ENCODE measurements around the gene HS3ST3A1.

Gene HS3ST3A1

DNA sequence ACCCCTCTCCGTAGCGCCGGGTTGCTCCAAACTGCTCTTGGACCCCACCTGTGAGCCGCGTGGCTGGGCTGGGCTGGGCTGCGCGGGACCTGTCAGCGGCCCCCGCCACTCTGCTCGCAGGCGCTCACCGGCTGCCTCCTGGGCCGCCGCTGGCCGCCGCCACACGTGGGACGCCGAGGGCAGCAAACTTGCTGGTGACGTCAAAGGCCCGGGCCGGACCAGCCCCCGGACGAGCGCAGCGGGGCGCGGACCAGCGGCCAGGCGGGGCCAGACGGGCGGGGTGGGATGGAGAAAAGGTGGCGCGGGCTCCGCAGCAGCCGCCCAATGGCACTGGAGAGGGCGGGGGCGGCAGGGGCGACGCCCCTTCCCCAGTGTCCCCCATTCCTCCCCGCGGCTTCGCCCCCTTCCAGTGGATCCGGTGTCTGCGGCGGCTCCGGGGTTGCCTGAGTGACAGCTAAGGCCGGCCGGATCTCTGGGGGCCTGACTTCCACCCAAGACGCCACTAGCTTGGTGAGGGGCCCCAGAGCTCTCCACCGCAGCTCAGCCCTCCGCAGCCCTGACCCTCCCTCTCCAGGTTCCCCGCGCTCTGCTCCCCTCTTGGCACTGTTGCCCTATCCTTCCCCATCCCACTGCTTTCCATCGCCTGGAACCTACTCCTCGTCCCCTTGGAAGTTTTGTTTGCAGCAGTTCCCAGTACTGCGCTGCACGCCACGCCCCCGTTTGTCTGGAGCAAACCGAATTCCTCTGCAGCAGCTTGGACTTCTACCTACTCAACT lies at the start of gene HS3ST3A1:
TSS of gene HS3ST3A1 (minus strand) at position 154 of the 776 bp plus-strand sequence. CDS start 800 bp downstream, outside the sequence.
- no peak for DNase-seq

DNA sequence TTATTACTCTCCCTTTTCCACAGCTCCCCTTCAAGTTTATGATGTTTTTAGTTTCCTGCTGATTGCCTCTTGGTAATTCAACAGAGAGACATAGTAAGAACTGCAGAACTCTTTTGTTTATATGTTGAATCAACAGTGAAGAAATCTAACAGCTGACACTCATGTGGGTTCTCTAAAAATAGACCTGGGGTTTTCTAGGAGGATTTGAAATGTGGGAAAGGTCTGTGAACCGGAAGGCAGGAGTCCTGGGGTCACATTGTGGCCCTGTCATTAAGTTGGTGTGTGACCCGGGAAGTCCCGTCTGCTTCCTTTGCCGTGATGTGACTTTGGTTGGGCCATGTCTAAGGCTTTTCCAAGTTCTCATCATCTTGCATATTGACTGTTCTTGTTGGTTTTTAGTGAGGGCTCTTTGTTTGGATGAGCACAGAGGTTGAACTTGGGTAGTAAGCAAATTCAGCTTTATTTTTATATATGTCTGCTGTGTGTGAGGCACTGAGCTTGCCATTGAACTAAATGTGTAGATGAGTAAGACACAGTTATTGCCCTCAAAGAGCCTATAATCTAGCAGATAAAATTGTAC lies 48.5 kb upstream of the HS3ST3A1 start:
- DNase-seq = no peak

DNA sequence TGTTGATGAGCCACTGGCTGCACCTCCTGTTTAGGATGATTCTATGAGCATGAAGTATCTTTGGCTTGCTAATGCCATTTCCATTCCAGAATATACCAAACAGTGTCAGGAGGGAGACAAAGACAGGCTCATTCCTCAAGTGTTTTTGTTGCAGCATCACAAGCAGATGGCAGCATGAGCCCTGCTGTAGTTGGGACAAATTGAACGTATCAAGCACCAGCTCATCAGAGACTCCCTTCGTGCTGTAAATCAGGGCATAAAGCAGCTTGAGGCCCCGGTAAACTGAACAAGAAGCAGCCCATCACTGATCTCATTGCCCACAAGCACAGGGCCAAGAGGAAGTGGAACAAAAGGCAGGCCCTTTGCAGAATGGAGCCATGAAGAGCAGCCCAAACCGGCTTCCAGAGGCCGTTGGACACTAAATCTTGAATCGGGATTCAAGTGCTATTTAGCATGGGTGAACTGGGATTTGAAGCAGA lies 45.9 kb upstream of the HS3ST3A1 start:
- DNase-seq = no peak

DNA sequence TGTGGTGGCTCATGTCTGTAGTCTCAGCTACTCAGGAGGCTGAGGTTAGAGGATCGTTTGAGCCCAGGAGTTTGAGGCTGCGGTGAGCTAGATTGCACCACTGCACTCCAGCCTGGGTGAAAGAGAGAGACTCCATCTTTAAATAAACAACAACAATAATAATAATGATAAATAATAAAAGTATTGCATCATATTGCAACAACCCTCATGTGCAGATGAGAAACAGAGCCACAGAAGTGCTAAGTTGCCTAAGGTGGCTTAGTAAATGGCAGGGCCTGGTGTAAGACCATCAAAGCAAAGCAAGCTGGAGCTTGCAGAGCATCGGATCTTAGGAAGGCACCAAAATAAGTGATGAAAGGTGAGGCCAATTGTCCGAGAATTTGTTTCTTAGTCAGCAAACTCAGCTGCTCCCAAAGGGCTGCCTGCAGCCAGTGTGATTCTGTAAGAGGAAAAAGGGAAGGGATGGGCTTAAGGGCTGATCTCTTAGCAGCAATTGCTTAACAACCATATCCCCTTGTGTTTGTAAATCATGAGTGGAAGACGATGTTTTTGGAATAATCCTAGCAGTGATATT lies 45.3 kb upstream of the HS3ST3A1 start:
- DNase-seq = no peak

DNA sequence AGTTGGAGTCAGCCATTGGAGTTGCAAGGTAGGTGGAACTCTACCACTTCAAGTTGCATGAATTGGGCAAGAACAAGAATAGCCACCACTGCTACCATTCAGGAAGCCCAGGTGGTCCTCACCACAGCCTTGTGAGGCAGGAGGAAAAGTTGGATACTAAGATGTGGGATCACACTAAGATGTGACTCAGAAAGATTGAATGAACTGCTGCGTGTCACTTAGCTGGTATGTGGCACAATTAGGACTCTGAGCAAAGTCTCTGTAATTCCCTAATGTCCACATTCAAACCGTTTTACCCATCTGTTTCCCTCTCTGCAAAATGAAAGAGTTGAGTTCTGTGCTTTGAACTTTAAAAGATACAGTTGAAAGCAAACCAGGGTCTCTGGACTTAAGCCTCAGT lies 44.7 kb upstream of the HS3ST3A1 start:
- no peak for DNase-seq

DNA sequence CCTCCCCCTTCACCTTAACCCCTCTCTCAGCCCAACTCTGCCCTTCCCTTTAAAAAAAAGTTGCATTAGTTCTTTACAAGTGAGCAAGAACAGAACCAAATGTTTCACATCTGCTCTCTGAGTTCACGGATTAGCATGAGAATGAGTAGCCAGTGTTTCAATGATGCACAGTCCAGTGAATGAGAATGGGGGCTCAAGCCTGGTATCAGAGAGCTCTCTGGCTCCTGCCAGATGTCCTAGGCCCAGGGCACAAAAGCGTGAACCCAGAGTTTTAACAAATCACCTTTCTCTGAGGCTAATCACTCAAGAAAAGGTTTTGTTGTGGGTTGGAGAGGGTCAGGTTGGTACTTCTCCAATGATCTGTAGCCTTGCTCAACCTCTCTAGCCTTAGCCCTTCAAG lies 41.5 kb upstream of the HS3ST3A1 start:
- no peak for DNase-seq

DNA sequence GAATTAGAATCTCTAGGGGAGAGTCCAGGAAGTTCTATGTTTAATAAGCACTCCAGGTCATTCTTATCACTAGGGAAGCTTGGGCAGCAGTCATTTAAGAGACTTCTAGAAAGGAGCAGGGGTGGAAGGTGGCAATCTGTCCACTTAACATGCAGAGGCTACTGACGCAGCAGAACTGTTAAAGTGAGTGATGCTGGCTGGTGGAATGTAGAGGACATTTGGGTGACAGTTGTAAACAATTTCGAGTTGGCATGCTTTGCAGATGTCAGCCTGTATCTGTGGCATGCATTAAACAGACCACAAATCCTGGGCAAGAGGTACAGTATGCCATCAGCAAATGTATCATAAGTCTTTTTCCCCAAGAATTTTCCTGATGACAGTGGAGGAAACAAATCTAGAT lies 40.5 kb upstream of the HS3ST3A1 start:
- DNase-seq = no peak

DNA sequence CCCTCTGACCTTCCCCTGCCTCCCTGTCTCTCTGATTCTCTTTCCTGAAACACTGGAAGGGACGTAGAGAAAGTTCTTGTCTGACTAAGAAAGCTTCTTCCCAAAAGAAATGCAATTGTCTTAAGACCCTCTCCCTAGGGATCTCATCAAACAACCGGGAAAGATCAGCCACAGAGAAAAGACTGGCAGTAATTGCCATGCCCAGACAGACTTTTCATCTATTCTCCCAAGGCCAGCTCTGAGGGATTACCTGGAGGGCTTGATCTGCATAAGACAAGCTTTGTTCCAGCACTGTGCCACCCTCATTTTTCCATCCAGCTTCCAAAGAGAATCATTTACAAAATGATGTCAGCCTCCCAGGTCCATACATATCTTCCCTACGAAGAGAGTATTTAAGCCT lies 38.8 kb upstream of the HS3ST3A1 start:
- no peak for DNase-seq

DNA sequence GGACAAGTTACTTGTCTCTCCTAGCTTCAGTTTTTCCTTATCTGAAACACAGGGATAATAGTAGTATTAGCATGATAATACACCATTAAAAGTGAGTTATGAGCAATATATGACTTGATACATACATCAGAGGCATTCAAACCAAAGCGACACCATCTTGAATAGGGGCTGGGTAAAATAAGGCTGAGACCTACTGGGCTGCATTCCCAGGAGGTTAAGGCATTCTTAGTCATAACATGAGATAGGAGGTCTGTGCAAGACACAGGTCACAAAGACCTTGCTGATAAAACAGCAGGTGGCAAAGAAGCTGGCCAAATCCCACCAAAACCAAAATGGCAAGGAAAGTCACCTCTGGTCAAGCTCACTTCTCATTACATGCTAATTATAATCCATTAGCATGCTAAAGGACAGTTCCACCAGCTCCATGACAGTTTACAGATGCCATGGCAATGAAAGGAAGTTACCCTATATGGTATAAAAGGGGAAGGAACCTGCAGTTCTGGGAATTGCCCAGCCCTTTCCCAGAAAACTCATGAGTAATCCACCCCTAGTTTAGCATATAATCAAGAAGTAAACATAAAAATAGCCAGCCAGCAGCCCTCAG lies 37.2 kb upstream of the HS3ST3A1 start:
- DNase-seq = no peak

DNA sequence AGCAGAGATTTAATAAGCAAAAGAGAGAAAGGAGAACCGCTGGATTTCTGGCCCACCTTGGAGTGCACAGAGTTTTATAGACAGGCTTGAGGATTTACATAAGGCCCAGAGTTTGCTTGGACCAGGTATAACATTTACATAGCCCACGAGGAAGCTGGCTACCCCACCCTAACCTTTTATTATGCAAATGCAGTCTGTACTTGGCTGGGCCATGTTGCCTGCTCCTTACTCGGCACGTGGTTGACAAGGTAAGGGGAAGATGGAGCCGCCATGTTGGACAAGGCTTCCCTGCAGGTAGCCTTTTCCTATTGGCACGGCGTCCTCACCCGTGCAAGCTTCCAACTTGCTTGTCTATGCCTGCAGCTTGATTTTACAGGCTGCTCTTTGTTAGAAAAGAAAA lies 35.2 kb upstream of the HS3ST3A1 start:
- no peak for DNase-seq

DNA sequence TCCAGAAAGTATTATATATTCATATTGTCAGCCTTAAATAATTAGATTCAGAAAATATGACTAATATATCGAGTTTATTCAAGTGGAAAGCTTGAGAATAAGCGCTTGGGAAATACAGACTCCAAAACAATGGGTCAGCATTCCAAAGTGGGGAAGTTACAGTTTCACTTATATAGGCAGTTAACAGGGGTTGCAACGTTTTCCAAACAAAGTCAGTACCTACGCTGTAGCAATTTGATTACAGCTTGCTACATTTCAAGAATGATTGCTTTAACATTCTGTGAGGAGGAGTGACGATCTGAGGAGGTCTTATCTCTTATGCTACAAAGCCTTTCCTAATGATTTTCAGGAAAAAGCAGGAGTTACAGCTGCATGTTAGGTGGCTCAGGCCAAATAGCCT lies 34.2 kb upstream of the HS3ST3A1 start:
- no peak for DNase-seq

DNA sequence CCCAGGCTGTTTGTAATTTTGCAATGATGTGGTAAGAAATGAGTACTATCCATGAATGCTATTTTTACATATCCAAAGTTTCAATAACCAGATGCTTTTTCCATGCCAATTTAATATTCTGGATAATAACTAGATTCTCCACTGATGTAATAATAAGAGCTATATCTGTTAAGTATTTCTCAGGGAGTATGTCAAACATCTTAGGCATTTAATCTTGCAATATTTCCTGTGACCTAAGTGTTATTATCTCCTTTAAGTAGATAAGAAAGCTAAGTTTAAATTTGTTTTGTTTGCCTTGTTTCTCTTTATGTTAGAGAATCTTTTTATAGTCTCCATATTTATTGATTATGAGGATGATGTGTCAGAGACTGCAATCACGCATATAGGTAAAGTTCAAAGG lies 32.3 kb upstream of the HS3ST3A1 start:
- no peak for DNase-seq

DNA sequence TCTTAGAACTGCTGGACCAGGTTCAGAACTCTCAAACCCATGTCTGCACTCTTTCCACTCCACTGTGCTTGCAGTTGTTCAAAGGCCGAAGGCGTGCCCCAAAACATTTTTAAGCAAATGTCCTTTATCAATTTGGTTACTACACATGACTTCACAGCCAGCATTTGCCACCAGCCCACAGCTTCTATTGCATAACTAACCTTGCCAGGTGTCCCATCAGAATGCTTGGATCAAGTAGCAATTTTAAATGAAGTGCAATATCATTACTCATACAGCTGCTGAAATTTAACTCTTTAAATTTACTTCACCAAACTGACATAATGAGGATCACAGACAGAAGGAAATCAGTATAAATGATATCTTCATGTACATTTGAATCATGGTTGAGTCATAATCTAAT lies 29.8 kb upstream of the HS3ST3A1 start:
- no peak for DNase-seq

DNA sequence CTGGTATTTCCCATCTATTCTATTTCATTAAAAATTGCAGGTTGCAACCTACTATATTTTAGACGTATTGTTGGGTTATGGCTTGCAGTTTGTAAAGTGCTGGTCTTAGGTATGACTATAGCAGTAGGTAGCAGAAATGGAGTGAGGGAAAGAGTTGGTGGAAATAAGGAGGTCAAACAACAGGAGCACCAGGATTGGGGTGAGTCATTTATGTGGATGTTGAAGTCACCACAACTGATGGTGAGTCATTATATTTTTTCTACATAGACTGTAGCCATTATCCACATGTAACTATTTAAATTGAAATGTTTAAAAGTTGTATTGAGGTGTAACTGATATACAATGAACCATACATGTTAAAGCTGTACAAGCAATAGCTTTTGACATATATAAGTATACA lies 25.0 kb upstream of the HS3ST3A1 start:
- no peak for DNase-seq

DNA sequence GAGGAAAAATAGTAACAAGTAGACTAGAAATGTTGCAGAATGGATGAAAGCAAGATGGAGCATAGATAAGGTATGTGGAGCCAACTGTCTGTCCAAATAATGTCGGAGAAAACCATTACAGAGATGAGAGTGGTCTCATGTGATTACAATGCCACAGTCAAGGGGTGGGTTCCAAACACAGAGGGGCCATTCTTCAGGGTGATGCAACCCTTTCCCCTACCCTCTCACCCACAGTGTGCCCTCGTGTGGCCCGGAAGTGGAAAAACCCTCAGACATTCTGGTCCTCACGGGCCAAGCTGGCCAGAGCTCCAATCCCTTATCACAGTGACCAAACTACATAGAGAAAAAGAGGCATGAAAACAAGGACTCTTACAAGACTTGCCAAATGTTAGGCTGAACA lies 17.7 kb upstream of the HS3ST3A1 start:
- no peak for DNase-seq

DNA sequence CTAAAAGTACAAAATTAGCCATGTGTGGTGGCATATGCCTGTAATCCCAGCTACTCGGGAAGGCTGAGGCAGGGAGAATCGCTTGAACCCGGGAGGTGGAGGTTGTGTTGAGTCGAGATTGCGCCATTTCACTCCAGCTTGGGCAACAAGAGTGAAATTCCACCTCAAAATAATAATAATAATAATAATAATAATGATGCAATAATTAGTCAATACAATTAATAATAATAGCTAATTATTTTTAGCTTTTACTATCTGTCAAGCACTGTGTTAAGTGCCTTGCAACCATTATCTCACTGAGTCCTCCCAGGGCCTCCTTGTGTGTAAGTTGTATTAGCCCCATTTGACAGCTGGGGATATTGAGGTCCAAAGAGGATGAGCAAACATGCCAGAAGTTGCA lies 14.3 kb upstream of the HS3ST3A1 start:
- no peak for DNase-seq

DNA sequence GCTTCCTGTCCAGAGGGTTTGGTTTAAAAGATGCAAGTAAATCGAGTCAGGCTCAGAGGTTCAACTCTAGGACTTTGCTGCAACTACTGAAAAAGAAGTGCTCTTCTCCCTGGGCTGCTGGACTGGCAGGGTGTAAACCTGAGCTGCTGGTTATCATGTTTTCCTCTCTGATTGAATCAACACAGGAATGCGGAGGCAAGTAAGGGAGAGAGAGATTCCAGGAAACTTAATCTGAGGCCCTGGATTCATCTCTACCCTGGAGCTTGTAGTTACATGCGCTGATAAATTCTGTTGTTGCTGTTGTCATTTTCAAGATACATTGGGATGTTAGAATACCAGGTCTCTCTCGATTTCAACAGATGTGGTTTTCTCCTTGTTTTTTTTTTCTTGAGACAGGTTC lies 8.2 kb upstream of the HS3ST3A1 start:
- DNase-seq = no peak

DNA sequence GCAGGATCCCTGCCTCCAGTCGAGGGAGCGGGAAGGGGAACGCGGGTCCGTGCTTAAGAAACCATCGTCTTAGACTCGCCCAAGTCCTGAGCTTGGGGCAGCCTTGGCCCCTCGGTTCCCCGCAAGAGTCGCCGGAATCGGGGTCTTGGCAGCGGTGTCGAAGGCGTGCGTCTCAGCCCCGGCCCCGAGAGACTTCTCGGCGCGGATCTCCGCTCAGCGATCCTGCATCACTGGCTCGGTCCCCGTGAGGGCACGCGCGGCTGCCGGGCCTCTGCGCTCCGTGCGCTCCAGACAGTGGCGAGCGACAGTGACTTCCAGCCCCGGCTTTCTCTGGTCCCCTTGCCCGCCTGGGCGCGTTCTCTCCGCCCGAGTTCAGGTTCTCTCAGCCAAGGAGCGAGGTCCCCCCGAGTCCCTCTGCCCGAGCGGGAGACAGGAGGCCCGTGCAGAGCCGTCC lies 380 bp downstream of the HS3ST3A1 start:
- DNase-seq = no peak

DNA sequence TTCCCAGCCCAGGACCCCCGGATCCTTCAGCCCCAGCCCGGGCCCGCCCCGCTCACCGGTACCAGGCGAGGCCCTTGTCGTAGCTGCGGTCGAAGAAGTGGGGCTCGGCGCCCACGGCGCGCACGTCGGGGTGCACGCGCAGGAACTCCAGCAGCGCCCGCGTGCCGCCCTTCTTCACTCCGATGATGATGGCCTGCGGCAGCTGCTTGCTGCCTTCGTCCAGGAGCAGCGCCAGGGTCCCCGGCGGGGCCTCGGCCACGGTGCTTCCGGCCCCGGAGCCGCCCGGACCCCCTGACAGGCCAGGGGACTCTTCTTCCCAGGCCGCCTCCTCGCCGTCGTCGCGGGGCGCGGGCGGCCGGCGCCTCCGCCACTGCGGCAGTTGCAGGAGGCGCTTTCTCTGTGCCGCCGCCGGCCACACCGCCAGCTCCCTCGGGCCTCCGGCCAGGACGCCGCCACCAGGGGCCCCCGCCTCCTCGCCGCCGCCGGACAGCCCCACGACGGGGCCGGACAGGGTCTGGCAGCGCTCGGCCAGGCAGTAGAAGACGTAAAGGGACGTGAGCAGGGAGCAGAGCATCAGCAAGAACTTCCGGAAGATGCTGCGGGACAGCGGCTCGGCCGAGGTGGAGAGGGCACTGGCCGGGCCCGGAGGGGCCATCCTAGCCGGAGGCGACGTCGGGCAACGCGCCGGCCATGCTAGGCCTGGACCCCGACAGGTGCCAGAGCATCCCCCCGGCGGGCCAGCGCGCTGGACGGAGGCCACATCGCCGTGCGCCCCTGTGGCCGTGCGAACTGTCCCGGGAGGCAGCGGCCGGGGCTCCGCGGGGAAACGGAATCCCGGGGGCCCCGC lies 1.0 kb downstream of the HS3ST3A1 start:
- no peak for DNase-seq

DNA sequence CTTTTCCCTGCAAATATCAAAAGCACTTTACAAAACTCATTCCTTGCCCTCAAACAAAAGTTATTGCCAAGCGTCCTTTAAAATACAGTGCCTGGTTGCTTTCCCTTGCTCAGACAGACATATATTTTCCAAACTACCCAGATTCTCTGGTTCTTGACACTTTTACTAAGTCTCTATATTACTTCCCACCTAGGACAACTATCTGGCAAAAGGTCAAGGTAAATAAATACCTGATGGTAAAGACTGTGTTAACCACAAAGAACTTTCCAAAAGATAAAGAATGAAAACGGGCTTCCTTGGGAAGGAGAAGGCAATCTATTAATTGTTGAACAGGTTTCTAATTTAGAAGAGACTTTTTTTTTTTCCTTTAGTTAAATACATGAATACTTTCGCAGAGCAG lies 1.9 kb downstream of the HS3ST3A1 start:
- no peak for DNase-seq

DNA sequence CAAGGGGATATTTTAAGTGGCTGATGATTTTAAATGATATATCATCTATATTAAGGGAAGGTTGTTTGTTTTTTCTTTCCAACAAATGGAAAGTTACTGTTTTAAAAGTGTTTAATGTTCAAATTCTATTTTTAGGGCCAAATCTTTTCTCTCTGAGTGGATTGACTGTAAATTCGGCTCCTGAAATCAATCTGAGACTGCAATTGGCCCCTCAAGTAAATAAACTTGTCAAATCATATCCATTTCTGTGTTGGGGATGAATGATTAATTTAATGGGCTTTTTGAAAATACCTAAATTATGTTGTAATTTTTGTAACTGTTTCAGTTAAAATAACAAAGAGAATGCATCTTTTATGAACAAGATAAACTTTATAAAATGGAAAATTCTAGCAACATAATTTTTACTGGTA lies 2.6 kb downstream of the HS3ST3A1 start:
- no peak for DNase-seq

DNA sequence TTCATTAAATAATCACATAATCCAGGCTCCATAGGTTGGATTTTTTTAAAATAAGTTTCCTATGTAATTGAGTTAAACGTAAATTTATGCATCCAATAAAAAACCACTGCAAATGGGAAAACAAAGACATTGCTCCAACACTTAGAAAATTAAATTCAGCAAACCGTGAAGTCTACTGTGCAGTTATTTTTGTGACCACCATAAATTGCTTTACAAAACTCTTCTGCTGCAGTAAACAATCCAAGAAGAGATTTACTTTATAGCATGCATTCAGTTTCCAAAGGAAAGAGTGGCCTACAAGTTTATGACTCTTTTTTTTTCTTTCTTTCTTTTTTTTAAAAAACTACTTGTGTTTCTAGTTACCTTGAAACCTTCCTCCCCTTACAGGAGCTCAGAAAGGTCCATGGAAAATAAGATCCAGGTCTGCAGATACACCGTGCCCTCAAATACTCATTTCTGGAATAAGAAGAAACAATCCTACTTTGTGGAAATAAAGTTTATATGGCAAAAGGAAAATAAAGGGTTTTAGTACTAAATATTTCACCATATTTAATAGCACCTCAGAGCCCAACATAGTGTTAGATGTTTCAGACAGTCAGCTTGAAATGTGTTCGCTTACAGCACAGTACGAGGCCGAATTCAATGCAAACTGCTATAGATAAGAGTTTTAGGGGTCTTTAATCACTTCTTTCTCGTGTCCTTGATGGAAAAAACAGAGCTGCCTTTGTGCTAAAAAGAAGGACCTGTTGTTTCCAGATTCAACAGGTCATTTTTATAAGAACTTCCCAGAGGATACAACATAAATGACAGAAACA lies 3.2 kb downstream of the HS3ST3A1 start:
- DNase-seq = no peak

Measured in SHP77 treated with DMSO at 0.1 percent for 48 hours (cell line).